ENCODE data around the gene TRANK1. TPM values are rescaled to one million over a fixed set of nuclear protein-coding genes. Genes with fewer than 3 reads are reported as not detected.

Gene TRANK1
- total RNA-seq, 1 donor from 2014 or later: 0.51 TPM

- DNase-seq: no peak
- Mint-ChIP-seq H3K27me3 (ENCODE audit: unreplicated experiment) (no peaks in the 10 kb centered on the region), H3K27ac (ENCODE audit: unreplicated experiment) (no peak overlapping the region), H3K9me3 (ENCODE audit: unreplicated experiment) (peaks cover 11% of the 10 kb centered on the region), H3K36me3 (ENCODE audit: unreplicated experiment) (no peaks in the 10 kb centered on the region), H3K4me1 (ENCODE audit: low read depth, unreplicated experiment) (peaks cover 39% of the 10 kb centered on the region), H3K4me3 (ENCODE audit: unreplicated experiment) (no peak overlapping the region)
- TF ChIP-seq CTCF (IDR thresholded peaks at IDR 0.05; ENCODE audit: partially characterized antibody, unreplicated experiment): no peak
These were observed 129.5 kb downstream of the TRANK1 start for GRCh38 chr3:36815375-36815774.

- Mint-ChIP-seq H3K36me3 (ENCODE audit: unreplicated experiment) (no peaks in the 10 kb centered on the region), H3K9me3 (ENCODE audit: unreplicated experiment) (peaks cover 11% of the 10 kb centered on the region), H3K27me3 (ENCODE audit: unreplicated experiment) (no peaks in the 10 kb centered on the region), H3K27ac (ENCODE audit: unreplicated experiment) (no peak overlapping the region), H3K4me1 (ENCODE audit: low read depth, unreplicated experiment) (peaks cover 36% of the 10 kb centered on the region), H3K4me3 (ENCODE audit: unreplicated experiment) (no peak overlapping the region)
- DNase-seq: no peak
- peak; percentile 56 for TF ChIP-seq CTCF (IDR thresholded peaks at IDR 0.05; ENCODE audit: partially characterized antibody, unreplicated experiment)
These were observed 130.1 kb downstream of the TRANK1 start for GRCh38 chr3:36814776-36815175.

- TF ChIP-seq CTCF (IDR thresholded peaks at IDR 0.05; ENCODE audit: partially characterized antibody, unreplicated experiment): no peak
- DNase-seq: no peak
- no peaks in the 10 kb centered on the region for H3K36me3 Mint-ChIP-seq (ENCODE audit: unreplicated experiment)
- H3K27me3 Mint-ChIP-seq (ENCODE audit: unreplicated experiment): no peaks in the 10 kb centered on the region
- peaks cover 11% of the 10 kb centered on the region for H3K9me3 Mint-ChIP-seq (ENCODE audit: unreplicated experiment)
- H3K4me1 Mint-ChIP-seq (ENCODE audit: low read depth, unreplicated experiment): peaks cover 32% of the 10 kb centered on the region
- no peak overlapping the region for H3K4me3 Mint-ChIP-seq (ENCODE audit: unreplicated experiment)
- H3K27ac Mint-ChIP-seq (ENCODE audit: unreplicated experiment): no peak overlapping the region
These were observed 130.7 kb downstream of the TRANK1 start for GRCh38 chr3:36814066-36814717.

GRCh38 chr3:36813305-36813704 lies 131.5 kb downstream of the TRANK1 start:
- Mint-ChIP-seq H3K36me3 (ENCODE audit: unreplicated experiment) (no peaks in the 10 kb centered on the region), H3K4me1 (ENCODE audit: low read depth, unreplicated experiment) (peaks cover 26% of the 10 kb centered on the region), H3K27ac (ENCODE audit: unreplicated experiment) (no peak overlapping the region), H3K9me3 (ENCODE audit: unreplicated experiment) (peaks cover 15% of the 10 kb centered on the region), H3K4me3 (ENCODE audit: unreplicated experiment) (no peak overlapping the region), H3K27me3 (ENCODE audit: unreplicated experiment) (no peaks in the 10 kb centered on the region)
- no peak for TF ChIP-seq CTCF (IDR thresholded peaks at IDR 0.05; ENCODE audit: partially characterized antibody, unreplicated experiment)
- no peak for DNase-seq

GRCh38 chr3:36812240-36812639 lies 132.6 kb downstream of the TRANK1 start:
- H3K4me3 Mint-ChIP-seq (ENCODE audit: unreplicated experiment): no peak overlapping the region
- H3K27ac Mint-ChIP-seq (ENCODE audit: unreplicated experiment): no peak overlapping the region
- H3K4me1 Mint-ChIP-seq (ENCODE audit: low read depth, unreplicated experiment): peaks cover 16% of the 10 kb centered on the region
- no peaks in the 10 kb centered on the region for H3K36me3 Mint-ChIP-seq (ENCODE audit: unreplicated experiment)
- no peak for TF ChIP-seq CTCF (IDR thresholded peaks at IDR 0.05; ENCODE audit: partially characterized antibody, unreplicated experiment)
- DNase-seq: no peak
- no peaks in the 10 kb centered on the region for H3K27me3 Mint-ChIP-seq (ENCODE audit: unreplicated experiment)
- H3K9me3 Mint-ChIP-seq (ENCODE audit: unreplicated experiment): peaks cover 12% of the 10 kb centered on the region

Measured in glutamatergic neuron (in vitro differentiated cells).